HuH-7 (cell line): ENCODE results near the gene CLPX.
"Not testable (repeated sequence)": the region's sequence is repeated elsewhere in the genome, so short reads cannot be mapped to it uniquely, and the experiment has no call there.

Experiments used
- DNase-seq: peaks from one replicate; pipeline ENCODE4 v3.0.0; 2011; ENCODE audit warnings: low spot score

CLPX gene

GRCh38 chr15:65204931-65205660 lies 20.0 kb upstream of the CLPX start:
- DNase-seq, result no peak

- DNase-seq, result no peak
Measured at GRCh38 chr15:65204236-65204930, 19.2 kb upstream of the CLPX start.

GRCh38 chr15:65201918-65202317 lies 16.8 kb upstream of the CLPX start:
- DNase-seq, result no peak

- no peak for DNase-seq
Measured at GRCh38 chr15:65198571-65198970, 13.4 kb upstream of the CLPX start.

GRCh38 chr15:65197337-65197645 lies 12.1 kb upstream of the CLPX start:
- DNase-seq, result no peak

GRCh38 chr15:65196637-65197336 lies 11.6 kb upstream of the CLPX start:
- no peak for DNase-seq

- DNase-seq, result no peak
Measured at GRCh38 chr15:65195548-65195923, 10.4 kb upstream of the CLPX start.

GRCh38 chr15:65194826-65195547 lies 9.8 kb upstream of the CLPX start:
- no peak for DNase-seq

- DNase-seq, result peak; percentile 36
Measured at GRCh38 chr15:65192016-65192415, 6.9 kb upstream of the CLPX start.

GRCh38 chr15:65189102-65189740 lies 4.1 kb upstream of the CLPX start:
- peak; percentile 82 for DNase-seq

GRCh38 chr15:65188472-65188871 lies 3.3 kb upstream of the CLPX start:
- not testable (repeated sequence) for DNase-seq

GRCh38 chr15:65184305-65184867 lies 756 bp downstream of the CLPX start:
- peak; percentile 62 for DNase-seq

- DNase-seq, result no peak
Measured at GRCh38 chr15:65183865-65184159, 1.3 kb downstream of the CLPX start.

- no peak for DNase-seq
Measured at GRCh38 chr15:65182538-65182937, 2.6 kb downstream of the CLPX start.

GRCh38 chr15:65181582-65182353 lies 3.4 kb downstream of the CLPX start:
- not testable (repeated sequence) for DNase-seq

- no peak for DNase-seq
Measured at GRCh38 chr15:65180167-65180566, 5.0 kb downstream of the CLPX start.

- no peak for DNase-seq
Measured at GRCh38 chr15:65177901-65178300, 7.2 kb downstream of the CLPX start.

GRCh38 chr15:65176056-65176455 lies 9.1 kb downstream of the CLPX start:
- no peak for DNase-seq

- DNase-seq, result no peak
Measured at GRCh38 chr15:65175511-65175910, 9.6 kb downstream of the CLPX start.

- DNase-seq, result no peak
Measured at GRCh38 chr15:65174509-65174908, 10.6 kb downstream of the CLPX start.

GRCh38 chr15:65172531-65172930 lies 12.6 kb downstream of the CLPX start:
- DNase-seq, result no peak
